Measurements from ENCODE around the gene FRMPD4.

FRMPD4 gene

GRCh38 chrX:12770440-12770839 is 632.2 kb downstream of the FRMPD4 start:
- peak; percentile 51 for TF ChIP-seq CTCF (IDR thresholded peaks at IDR 0.05; ENCODE audit: extremely low read depth, insufficient read depth, missing control alignments)
- in situ Hi-C loops (cut with MboI; ENCODE audit: low pct_unique_long_range_greater_than_20kb, low sequenced_read_pairs, unreplicated experiment) = no loop called here
- DNase-seq (ENCODE audit: low spot score) = no peak

GRCh38 chrX:12771445-12772069 is 633.3 kb downstream of the FRMPD4 start:
- DNase-seq (ENCODE audit: low spot score) = peak; percentile 46
- TF ChIP-seq CTCF (IDR thresholded peaks at IDR 0.05; ENCODE audit: extremely low read depth, insufficient read depth, missing control alignments) = peak; percentile 93
- in situ Hi-C loops (cut with MboI; ENCODE audit: low pct_unique_long_range_greater_than_20kb, low sequenced_read_pairs, unreplicated experiment) = no loop called here
